Measurements from ENCODE around the gene SLC4A2.

Gene SLC4A2

DNA sequence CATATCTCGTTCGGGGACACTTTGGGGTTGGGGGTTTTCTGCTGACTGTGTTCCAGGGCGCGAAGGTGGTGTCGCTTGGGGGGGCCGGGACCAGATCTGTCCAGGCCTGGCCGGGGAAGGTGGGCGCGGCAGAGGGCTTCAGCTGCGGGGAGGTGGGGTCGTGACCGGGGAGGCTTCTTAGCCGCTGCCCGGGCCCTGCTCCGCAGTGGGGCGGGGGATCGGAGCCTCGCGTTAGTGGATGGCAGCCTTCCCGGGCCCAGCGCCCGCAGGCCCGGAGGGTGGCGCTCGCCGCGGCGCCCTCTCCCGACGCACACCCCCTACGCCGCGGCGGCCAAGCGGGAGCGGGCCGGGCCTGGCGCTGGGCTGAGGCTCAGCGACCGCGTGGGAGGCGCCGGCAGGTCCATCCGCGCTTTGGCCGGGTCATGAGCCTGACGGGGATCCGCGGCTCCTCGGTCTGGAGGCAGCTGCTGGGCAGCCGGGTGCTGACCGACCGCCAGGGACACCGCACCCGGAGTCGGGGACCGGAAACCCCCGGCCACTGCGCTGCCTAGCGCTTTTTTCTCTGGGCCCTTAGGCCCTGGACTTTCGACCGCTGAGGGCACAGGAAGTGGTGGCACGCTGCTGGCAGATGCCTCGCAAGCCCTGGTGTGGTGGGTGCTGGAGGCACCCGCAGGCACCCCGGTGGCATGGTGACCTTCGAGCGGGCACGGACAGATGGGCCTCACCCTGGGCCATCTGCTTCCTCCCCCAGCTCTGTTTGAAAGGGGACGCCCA lies 28.0 kb downstream of the SLC4A2 start:
- H3K4me3 ChIP-seq (ENCODE audit: low read depth, low read length) = peak overlapping the region; percentile 77
- TF ChIP-seq, protein P1, sequence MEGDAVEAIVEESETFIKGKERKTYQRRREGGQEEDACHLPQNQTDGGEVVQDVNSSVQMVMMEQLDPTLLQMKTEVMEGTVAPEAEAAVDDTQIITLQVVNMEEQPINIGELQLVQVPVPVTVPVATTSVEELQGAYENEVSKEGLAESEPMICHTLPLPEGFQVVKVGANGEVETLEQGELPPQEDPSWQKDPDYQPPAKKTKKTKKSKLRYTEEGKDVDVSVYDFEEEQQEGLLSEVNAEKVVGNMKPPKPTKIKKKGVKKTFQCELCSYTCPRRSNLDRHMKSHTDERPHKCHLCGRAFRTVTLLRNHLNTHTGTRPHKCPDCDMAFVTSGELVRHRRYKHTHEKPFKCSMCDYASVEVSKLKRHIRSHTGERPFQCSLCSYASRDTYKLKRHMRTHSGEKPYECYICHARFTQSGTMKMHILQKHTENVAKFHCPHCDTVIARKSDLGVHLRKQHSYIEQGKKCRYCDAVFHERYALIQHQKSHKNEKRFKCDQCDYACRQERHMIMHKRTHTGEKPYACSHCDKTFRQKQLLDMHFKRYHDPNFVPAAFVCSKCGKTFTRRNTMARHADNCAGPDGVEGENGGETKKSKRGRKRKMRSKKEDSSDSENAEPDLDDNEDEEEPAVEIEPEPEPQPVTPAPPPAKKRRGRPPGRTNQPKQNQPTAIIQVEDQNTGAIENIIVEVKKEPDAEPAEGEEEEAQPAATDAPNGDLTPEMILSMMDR (IDR thresholded peaks at IDR 0.05; ENCODE audit: low read depth, low read length, missing control alignments) = peak; percentile 35
- DNase-seq (ENCODE audit: low read depth) = no peak

DNA sequence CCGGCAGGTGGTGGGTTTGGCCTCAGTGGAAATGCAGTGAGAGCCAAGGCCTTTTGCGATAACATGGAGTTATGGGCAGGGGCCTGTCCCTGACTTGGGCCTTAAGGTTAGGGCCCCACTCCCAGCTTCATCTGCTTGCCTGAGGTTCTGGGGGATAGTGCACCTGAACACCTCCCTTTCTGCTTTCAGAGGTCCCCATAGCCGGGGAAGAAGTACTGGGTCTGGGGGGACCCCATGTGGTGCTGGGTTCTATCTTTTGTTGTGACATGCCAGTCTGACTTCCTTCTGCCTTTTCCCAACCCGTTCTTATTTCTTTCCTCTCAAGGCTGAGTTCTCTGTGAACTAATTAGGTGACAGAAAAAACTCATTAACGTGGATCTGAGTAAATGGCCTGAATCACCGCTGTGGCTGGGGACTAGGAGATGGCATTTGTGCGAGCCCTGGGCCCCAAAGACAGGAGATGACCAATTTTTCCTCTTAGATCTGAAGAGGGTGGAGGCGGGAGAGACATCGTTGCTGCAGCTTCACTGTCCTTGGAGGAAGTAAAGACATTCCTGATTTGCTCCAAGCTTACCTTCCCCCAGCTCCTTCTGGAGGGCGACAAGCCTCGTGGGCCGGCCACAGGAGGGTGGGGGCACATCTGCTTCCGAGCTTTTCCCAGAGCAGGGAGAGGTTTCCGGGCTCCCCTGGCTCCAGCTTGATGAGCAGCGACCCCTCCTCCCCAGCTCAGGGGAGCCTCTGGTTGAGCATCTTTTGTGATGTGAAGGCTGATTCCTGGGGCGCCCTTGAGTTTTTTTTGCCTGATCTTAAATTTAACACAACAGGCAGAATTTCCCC lies 28.8 kb downstream of the SLC4A2 start:
- H3K4me3 ChIP-seq (ENCODE audit: low read depth, low read length) = peak overlapping the region; percentile 77
- TF ChIP-seq, protein P1 (IDR thresholded peaks at IDR 0.05; ENCODE audit: low read depth, low read length, missing control alignments) = no peak
- DNase-seq (ENCODE audit: low read depth) = no peak

DNA sequence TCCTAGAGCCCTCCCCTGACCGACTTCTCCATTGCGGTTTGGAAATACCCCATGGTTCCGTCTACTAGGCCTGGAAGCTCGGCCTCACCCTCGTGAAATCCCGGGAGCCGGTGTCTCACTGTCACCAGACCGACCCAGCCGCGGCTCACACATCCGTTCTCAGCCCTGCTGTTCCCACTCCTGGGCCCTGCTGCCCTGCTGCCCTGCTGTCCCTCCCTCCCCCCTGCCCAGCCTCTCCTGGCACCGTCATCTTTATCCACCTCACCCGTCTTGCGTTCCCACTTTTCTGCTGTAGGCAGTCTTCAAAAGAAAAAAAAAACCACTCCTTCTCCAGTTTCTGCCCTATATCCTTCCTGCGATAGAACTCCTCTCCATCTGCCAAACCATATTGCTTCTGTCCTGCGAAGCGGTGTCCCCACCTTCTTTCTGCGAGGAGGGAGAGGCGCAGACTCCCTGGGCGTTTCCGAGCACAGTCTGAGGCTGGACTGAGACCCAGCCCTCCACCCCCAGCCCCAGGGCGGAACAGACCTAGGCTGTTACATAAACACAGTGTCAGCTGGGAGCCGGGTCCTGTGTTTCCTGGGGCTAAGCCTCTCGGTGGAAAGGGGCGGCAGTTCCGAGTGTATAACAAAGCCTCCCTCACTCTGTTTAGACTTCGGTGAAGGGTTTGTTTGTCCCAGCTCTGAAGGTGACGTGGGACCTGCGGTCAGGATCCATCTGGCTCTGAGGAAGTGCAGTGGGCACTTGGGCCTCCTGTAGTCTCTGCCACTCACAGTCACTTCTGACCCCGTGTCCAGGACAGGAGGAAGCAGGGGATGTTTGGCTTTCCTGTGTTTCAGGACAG lies 29.7 kb downstream of the SLC4A2 start:
- TF ChIP-seq, protein P1 (IDR thresholded peaks at IDR 0.05; ENCODE audit: low read depth, low read length, missing control alignments) = no peak
- no peak for DNase-seq (ENCODE audit: low read depth)
- no peak overlapping the region for H3K4me3 ChIP-seq (ENCODE audit: low read depth, low read length)

DNA sequence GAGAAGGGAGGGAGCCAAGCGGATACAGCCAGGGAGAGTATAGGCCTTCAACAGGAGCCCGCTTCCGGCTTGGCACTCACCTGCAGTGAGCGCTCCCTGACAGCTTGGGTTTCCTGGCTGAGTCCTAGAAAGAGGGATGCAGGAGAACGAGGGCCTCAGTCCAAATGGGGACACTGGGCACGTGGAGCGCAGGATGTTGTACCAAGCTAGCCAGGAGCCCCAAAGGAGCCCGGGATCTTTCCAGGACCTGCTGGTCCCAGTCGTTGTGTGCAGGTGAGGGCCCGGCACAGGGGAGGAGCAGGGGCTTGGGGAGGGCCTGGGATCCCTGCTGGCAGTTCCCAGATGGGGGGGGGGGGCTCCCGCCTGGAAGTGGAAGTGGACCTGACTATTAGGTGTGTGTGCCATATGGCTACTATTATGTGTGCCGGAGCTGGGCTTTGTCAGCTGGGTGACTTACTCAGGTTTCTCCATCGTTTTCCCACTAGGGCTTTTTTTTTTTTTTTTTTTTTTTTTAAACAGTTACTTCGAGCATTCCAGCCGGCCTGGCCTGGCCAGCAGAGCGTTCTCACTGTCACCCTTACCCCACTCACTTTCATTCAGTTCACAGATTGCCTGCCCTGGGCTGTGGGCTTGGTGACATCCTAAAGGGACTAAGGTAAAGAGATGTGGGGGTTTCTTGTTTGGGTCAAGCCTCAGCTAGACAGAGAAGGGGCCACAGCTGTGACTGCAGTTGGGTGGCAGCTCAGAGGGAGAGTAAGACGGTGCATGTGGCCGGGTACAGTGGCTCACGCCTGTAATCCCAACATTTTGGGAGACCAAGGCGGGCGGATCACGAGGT lies 30.7 kb downstream of the SLC4A2 start:
- DNase-seq (ENCODE audit: low read depth) = no peak
- no peak overlapping the region for H3K4me3 ChIP-seq (ENCODE audit: low read depth, low read length)

DNA sequence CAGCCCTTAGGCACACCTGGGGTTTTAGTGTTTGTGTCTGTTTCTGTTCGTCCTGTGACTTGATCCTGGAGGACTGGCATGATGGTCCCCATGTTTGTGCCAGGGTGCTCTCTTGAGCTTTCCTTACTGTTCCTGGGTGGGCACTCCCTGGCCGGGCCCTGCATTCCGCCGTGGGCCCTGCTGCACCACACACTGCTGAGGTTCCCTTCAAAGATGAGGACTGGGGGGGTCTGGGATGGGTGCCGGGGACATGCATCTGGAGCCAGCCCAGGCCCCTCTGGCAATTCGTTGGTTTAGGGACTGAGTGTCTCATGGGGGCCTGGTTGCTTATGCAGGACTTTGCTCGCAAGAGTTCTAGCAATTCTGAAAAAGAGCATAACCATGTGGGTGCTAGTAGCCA lies 31.6 kb downstream of the SLC4A2 start:
- TF ChIP-seq, protein P1 (IDR thresholded peaks at IDR 0.05; ENCODE audit: low read depth, low read length, missing control alignments) = no peak
- H3K4me3 ChIP-seq (ENCODE audit: low read depth, low read length) = no peak overlapping the region
- no peak for DNase-seq (ENCODE audit: low read depth)

More for the DNA sequence above, 30.7 kb downstream of the SLC4A2 start:
- TF ChIP-seq, protein P1 (IDR thresholded peaks at IDR 0.05; ENCODE audit: low read depth, low read length, missing control alignments) = no peak

DNA sequence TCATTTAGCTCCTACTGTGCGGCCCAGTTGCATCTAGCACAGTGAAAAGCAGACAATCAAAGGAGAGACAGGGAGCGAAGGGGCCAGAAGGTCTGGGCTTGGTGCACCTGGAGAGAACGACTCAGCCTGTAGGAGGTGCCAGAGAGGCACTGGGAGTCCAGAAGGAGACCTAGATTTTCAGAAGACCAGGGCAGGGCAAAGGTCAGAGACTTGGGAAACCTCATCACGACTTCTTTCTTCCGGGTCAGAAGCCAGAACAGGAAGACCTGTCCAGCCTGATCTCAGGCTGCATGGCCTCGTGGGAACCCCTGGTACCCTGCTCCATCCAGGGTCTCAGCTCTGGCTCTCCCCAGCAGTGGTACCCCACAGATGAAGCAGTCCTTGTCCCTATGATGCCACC lies 32.0 kb downstream of the SLC4A2 start:
- TF ChIP-seq, protein P1 (IDR thresholded peaks at IDR 0.05; ENCODE audit: low read depth, low read length, missing control alignments) = peak; percentile 75
- no peak overlapping the region for H3K4me3 ChIP-seq (ENCODE audit: low read depth, low read length)
- no peak for DNase-seq (ENCODE audit: low read depth)

Measured in GM12864 (cell line).